DOHH2 (cell line): Measurements from ENCODE around the gene NAALADL2.

Source experiments
- H3F3A ChIP-seq: fragments of 200-600 bp; sonication (generic), shearing (Covaris generic); 2 replicates; pipeline ENCODE4 v1.6.0; 2016; ENCODE audit warnings: antibody characterized with exemption, mild to moderate bottlenecking; ENCODE audit not compliant: control insufficient read depth, insufficient read depth
- H3K27ac ChIP-seq: fragments of 200-600 bp; sonication (generic); 2 replicates; pipeline ENCODE4 v1.5.1; 2014; ENCODE audit warnings: low read depth, mild to moderate bottlenecking, low read length, moderate library complexity
- H3K27me3 ChIP-seq: fragments of 200-600 bp; sonication (generic); 2 replicates; pipeline ENCODE4 v1.6.1; 2014; ENCODE audit warnings: mild to moderate bottlenecking, low read length, mixed read lengths; ENCODE audit not compliant: control insufficient read depth
- H3K36me3 ChIP-seq: fragments of 200-600 bp; sonication (generic); 2 replicates; pipeline ENCODE4 v1.6.1; 2014; ENCODE audit warnings: mild to moderate bottlenecking, low read length, moderate library complexity, mixed read lengths; ENCODE audit not compliant: control insufficient read depth
- H3K4me1 ChIP-seq: fragments of 200-600 bp; sonication (generic); 2 replicates; pipeline ENCODE4 v1.6.1; 2014; ENCODE audit warnings: mild to moderate bottlenecking, low read length, mixed read lengths; ENCODE audit not compliant: control insufficient read depth
- H3K4me2 ChIP-seq: fragments of 200-600 bp; sonication (generic); 2 replicates; pipeline ENCODE4 v1.6.0; 2014; ENCODE audit warnings: mild to moderate bottlenecking, low read length, moderate library complexity
- H3K4me3 ChIP-seq: fragments of 200-600 bp; sonication (generic); 2 replicates; pipeline ENCODE4 v1.5.1; 2014; ENCODE audit warnings: mild to moderate bottlenecking, low read length, mixed read lengths
- H3K79me2 ChIP-seq: fragments of 200-600 bp; sonication (generic); 2 replicates; pipeline ENCODE4 v1.6.1; 2014; ENCODE audit warnings: mild to moderate bottlenecking, low read length, mixed read lengths; ENCODE audit not compliant: control insufficient read depth
- H3K9me2 ChIP-seq: fragments of 200-600 bp; sonication (generic); replicated peaks from 2 replicates; pipeline ENCODE4 v1.6.1; 2014; ENCODE audit warnings: mild to moderate bottlenecking, low read length, mixed read lengths; ENCODE audit not compliant: control insufficient read depth
- H3K9me3 ChIP-seq: fragments of 200-600 bp; sonication (generic); 2 replicates; pipeline ENCODE4 v1.6.1; 2014; ENCODE audit warnings: antibody characterized with exemption, low read length, mixed read lengths; ENCODE audit not compliant: control insufficient read depth, insufficient read depth
- H4K20me1 ChIP-seq: fragments of 200-600 bp; sonication (generic); 2 replicates; pipeline ENCODE4 v1.6.0; 2014; ENCODE audit warnings: low read depth, mild to moderate bottlenecking, antibody characterized with exemption, low read length, moderate library complexity; ENCODE audit not compliant: control insufficient read depth, insufficient read depth
- EZH2phosphoT487 ChIP-seq: fragments of 200-600 bp; sonication (generic); IDR thresholded peaks from 2 replicates; pipeline ENCODE4 v1.6.1; 2017; ENCODE audit warnings: borderline replicate concordance, mild to moderate bottlenecking, antibody characterized with exemption, low read length, moderate library complexity, mixed read lengths
- TF ChIP-seq, protein P1 (sequence below): fragments of 200-600 bp; sonication (generic); IDR thresholded peaks from one replicate; pipeline ENCODE4 v1.5.1; 2014; ENCODE audit warnings: antibody characterized with exemption, mild to moderate bottlenecking, low read depth, low read length; ENCODE audit not compliant: poor library complexity, severe bottlenecking

NAALADL2 gene

DNA sequence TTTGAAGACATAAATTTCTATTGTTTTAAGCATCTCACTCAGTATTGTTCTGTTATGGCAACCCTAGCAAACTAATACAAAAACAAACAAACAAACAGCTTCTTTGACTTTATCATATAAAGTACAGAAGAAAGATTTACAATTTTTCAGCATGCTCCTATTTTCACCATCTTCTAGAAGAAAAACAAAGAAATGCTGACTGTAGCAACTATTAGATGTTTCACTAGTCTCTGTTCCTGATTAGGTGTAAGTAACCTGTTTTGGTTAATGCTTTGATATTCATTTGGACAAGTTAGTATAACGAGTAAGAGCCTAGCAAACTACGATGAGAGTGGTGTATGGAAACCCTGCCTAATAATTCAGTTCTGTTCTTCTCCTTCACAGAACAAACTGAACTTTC lies 478.5 kb downstream of the NAALADL2 start:
- no peak overlapping the region for H3K4me3 ChIP-seq
- TF ChIP-seq EZH2phosphoT487, result no peak
- TF ChIP-seq, protein P1, sequence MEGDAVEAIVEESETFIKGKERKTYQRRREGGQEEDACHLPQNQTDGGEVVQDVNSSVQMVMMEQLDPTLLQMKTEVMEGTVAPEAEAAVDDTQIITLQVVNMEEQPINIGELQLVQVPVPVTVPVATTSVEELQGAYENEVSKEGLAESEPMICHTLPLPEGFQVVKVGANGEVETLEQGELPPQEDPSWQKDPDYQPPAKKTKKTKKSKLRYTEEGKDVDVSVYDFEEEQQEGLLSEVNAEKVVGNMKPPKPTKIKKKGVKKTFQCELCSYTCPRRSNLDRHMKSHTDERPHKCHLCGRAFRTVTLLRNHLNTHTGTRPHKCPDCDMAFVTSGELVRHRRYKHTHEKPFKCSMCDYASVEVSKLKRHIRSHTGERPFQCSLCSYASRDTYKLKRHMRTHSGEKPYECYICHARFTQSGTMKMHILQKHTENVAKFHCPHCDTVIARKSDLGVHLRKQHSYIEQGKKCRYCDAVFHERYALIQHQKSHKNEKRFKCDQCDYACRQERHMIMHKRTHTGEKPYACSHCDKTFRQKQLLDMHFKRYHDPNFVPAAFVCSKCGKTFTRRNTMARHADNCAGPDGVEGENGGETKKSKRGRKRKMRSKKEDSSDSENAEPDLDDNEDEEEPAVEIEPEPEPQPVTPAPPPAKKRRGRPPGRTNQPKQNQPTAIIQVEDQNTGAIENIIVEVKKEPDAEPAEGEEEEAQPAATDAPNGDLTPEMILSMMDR, result no peak
- H3K27ac ChIP-seq, result no peak overlapping the region

DNA sequence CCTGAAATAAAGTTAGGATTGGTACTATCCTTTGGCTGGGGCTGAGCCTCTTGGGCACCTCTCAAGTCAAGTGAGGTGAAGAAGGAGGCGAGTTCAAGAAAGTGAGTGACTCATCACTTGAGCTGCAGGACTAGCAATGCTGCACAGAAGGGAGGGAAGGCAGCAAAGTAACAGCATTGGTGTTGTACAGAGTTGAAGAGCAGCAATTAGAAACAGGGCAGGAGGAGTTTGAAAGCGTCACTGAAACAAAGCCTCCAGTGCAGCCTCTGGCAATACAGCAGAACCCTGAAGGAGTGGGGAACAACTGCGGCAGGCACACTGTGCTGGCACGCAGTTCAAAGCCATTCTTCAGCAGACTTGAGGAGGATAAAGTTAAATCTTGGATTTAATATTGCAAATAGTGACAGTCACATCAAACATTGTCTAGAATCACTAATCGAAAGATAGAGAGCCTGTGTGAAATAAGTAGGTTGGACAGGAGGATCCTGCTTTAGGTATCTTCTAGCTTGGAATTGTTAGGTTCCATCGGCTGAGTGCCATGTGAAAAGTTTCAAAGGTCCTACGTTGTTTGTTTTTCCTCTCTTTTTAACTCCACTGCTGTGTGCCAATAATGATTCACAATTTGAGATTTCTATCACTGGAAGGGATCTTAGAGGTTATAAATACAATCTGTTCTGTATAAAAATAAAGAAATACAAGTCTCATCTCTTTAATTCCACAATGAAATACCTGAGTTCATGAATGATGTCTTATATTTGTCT lies 479.8 kb downstream of the NAALADL2 start:
- H3K79me2 ChIP-seq, result no peaks in the 10 kb centered on the region
- H3K9me3 ChIP-seq, result no peaks in the 10 kb centered on the region
- no peaks in the 10 kb centered on the region for H3K4me1 ChIP-seq
- no peak for TF ChIP-seq EZH2phosphoT487
- TF ChIP-seq, protein P1, result no peak
- H4K20me1 ChIP-seq, result no peaks in the 10 kb centered on the region
- H3K27ac ChIP-seq, result no peak overlapping the region
- H3K27me3 ChIP-seq, result no peaks in the 10 kb centered on the region
- H3K9me2 ChIP-seq, result no peaks in the 10 kb centered on the region
- H3K4me3 ChIP-seq, result no peak overlapping the region
- H3F3A ChIP-seq, result no peaks in the 10 kb centered on the region
- no peak overlapping the region for H3K4me2 ChIP-seq
- H3K36me3 ChIP-seq, result no peaks in the 10 kb centered on the region

More for the DNA sequence above, 478.5 kb downstream of the NAALADL2 start:
- Histone ChIP-seq H4K20me1 (no peaks in the 10 kb centered on the region), H3K4me1 (no peaks in the 10 kb centered on the region), H3K4me2 (no peak overlapping the region), H3K36me3 (no peaks in the 10 kb centered on the region), H3F3A (no peaks in the 10 kb centered on the region), H3K9me3 (no peaks in the 10 kb centered on the region), H3K27me3 (no peaks in the 10 kb centered on the region), H3K9me2 (no peaks in the 10 kb centered on the region), H3K79me2 (no peaks in the 10 kb centered on the region)

DNA sequence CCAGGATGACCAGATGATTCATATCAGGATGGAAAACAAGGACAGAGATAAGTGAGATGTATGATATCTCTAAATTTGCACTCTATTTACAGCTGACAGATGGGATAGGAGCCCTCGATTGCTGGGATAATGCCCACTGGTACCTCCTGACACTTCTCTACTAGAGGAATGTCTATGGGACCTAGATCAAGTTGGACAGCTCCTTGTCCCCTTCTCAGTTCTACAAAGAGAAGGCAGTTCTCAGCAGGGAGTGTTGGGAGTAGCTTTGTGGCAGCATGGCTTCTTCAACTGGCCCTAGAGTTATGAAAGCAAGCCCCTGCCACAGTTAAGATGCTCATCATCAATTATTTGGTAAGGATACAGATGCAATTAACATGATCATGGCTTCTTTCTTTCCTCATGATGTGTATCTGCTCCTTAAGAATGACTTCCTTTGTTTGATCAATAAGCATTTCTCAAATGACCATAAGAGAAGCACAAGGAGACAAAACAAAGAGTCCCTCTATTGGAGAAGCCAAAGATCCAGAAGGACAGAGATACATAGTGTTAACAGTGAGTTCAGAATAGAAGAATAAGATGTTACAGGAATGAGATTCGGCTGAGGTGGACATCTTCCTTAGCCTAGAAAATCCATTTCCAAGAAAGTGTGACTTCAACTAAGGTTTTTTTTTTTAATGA lies 481.3 kb downstream of the NAALADL2 start:
- Histone ChIP-seq H3K27ac (no peak overlapping the region), H3K36me3 (no peaks in the 10 kb centered on the region), H3K4me3 (no peak overlapping the region), H3K79me2 (no peaks in the 10 kb centered on the region), H3K27me3 (no peaks in the 10 kb centered on the region), H3K4me2 (no peak overlapping the region), H3K9me2 (no peaks in the 10 kb centered on the region), H3K9me3 (no peaks in the 10 kb centered on the region), H3F3A (no peaks in the 10 kb centered on the region), H3K4me1 (no peaks in the 10 kb centered on the region), H4K20me1 (no peaks in the 10 kb centered on the region)
- TF ChIP-seq EZH2phosphoT487, result no peak
- TF ChIP-seq, protein P1, result no peak
